ENCODE results near the gene HES4.

- TF ChIP-seq CTCF (conservative IDR thresholded peaks at IDR 0.05; ENCODE audit: low read depth, low read length) (no peak), EZH2 (IDR thresholded peaks at IDR 0.05; ENCODE audit: borderline replicate concordance, low read depth, low read length, poor library complexity, severe bottlenecking) (no peak)
Observed at GRCh38 chr1:1013922-1014648, 14.2 kb upstream of the HES4 start.

Data from A673 (cell line).